SK-N-SH treated with all-trans-retinoic acid at 6 μM for 48 hours (cell line): ENCODE data around the gene DPYSL3.

Experiments used
- OSR1 ChIP-seq: fragments of 250-450 bp; sonication (Bioruptor Pico); IDR thresholded peaks from 2 replicates; pipeline ENCODE4 v1.8.0; 2022; ENCODE audit warnings: moderate library complexity, mild to moderate bottlenecking, inconsistent platforms
- TOX ChIP-seq: fragments of 250-450 bp; sonication (Bioruptor Pico); IDR thresholded peaks from 2 replicates; pipeline ENCODE4 v1.8.0; 2021; ENCODE audit warnings: mild to moderate bottlenecking, moderate library complexity, borderline replicate concordance
- ZFP30 ChIP-seq: fragments of 450-650 bp; formaldehyde crosslinking; IDR thresholded peaks from 2 replicates; pipeline ENCODE4 v1.5.0; 2022; ENCODE audit warnings: mild to moderate bottlenecking, moderate library complexity
- TF ChIP-seq, protein P1 (sequence below): fragments of 250-450 bp; sonication (Bioruptor Pico); IDR thresholded peaks from 2 replicates; pipeline ENCODE4 v1.8.0; 2020; ENCODE audit warnings: mild to moderate bottlenecking, moderate library complexity, borderline replicate concordance

DNA sequence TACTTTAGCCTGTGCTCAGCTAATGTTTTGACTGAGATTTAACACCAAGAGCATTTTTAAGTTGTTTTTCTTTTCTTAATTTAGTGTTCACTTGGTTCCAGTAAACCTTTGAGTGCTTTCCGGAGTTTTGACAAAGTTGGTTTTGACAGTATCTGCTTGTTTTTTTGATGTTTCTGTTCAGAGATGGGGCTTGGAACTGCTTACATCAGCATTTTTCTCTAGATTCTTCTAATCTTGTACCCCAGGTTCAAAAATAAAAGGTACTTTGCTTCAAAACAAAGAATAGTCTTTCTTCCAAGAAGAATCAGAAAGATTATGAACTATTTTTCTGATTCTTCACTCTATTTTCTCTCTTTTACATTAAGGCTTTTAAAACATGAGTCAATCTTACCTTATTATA, 132.2 kb downstream of the DPYSL3 start:
- TF ChIP-seq ZFP30 (no peak), OSR1 (CRISPR knock-in tag) (no peak), TOX (no peak)
- TF ChIP-seq, protein P1, sequence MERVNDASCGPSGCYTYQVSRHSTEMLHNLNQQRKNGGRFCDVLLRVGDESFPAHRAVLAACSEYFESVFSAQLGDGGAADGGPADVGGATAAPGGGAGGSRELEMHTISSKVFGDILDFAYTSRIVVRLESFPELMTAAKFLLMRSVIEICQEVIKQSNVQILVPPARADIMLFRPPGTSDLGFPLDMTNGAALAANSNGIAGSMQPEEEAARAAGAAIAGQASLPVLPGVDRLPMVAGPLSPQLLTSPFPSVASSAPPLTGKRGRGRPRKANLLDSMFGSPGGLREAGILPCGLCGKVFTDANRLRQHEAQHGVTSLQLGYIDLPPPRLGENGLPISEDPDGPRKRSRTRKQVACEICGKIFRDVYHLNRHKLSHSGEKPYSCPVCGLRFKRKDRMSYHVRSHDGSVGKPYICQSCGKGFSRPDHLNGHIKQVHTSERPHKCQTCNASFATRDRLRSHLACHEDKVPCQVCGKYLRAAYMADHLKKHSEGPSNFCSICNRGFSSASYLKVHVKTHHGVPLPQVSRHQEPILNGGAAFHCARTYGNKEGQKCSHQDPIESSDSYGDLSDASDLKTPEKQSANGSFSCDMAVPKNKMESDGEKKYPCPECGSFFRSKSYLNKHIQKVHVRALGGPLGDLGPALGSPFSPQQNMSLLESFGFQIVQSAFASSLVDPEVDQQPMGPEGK (CRISPR knock-in tag): no peak
